DMS79 treated with DMSO at 0.1 percent for 48 hours (cell line): ENCODE results near the gene PDZD7.
"Not testable (repeated sequence)": the region's sequence is repeated elsewhere in the genome, so short reads cannot be mapped to it uniquely, and the experiment has no call there.

ENCODE experiments used
- DNase-seq: peaks from one replicate; lab custom pipeline; 2025; lab: John Stamatoyannopoulos, UW

PDZD7 gene

DNA sequence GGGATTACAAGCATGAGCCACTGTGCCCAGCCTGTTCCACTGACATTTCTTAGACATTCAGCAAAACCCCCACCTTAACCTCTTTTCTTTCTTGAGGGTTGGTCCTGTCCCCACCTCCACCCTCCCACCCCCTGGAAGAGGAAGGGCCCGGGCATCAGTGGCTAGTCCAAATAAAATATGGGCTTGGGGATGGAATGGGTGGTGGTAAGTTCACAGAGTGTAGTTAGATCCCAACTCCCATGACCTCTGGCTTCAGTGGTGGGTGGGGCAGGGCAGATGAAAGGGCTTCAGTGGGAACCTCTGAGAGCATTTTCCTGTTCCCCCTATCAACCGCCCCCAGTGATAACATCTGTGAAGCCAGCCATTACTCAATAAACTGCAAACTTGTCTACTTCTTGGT lies 9.9 kb upstream of the PDZD7 start:
- no peak for DNase-seq

- DNase-seq, result no peak
Measured at GRCh38 chr10:101040061-101040460, 9.1 kb upstream of the PDZD7 start.

- DNase-seq, result no peak
Measured at GRCh38 chr10:101038484-101038883, 7.6 kb upstream of the PDZD7 start.

DNA sequence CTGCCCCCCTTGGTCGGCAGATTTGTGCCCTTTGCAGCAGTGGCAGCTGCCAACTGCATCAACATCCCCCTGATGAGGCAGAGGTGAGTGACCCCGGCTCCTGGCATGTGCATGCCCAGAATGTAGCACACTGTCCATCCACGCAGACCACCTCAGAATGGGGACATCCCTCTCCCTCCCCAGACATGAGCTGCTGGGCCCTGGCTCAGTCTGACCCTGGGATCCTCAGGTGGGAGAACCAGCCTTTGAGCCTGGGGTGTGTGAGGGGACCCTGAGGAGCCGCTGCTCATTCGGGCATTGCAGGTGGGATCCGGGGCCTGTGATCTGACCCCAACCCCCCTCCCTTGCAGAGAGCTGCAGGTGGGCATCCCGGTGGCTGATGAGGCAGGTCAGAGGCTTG lies 5.8 kb upstream of the PDZD7 start:
- no peak for DNase-seq

- no peak for DNase-seq
Measured at GRCh38 chr10:101035916-101036702, 5.2 kb upstream of the PDZD7 start.

GRCh38 chr10:101035314-101035713 lies 4.4 kb upstream of the PDZD7 start:
- DNase-seq, result no peak

DNA sequence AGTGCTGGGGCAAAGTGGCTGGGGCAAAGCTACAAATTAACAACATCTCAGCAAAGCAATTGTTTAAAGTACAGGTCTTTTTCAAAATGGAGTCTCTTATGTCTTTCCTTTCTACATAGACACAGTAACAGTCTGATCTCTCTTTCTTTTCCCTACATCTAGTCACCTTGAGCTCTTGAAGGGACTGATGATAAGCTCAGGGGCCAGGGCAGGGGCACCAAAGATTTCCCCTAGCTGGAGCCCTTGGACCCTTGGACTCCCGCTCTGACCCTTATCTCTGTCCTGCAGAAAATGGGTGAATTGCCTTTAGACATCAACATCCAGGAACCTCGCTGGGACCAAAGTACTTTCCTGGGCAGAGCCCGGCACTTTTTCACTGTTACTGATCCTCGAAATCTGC lies 3.5 kb upstream of the PDZD7 start:
- DNase-seq, result not testable (repeated sequence)

GRCh38 chr10:101033276-101033675 lies 2.3 kb upstream of the PDZD7 start:
- no peak for DNase-seq

GRCh38 chr10:101032637-101033224 lies 1.8 kb upstream of the PDZD7 start:
- peak; percentile 17 for DNase-seq

- peak; percentile 28 for DNase-seq
Measured at GRCh38 chr10:101031796-101032636, 1.1 kb upstream of the PDZD7 start.

- DNase-seq, result no peak
Measured at GRCh38 chr10:101030496-101031127, 317 bp downstream of the PDZD7 start.

GRCh38 chr10:101029520-101030295 lies 1.2 kb downstream of the PDZD7 start:
- DNase-seq, result no peak

- DNase-seq, result no peak
Measured at GRCh38 chr10:101028446-101029337, 2.2 kb downstream of the PDZD7 start.

GRCh38 chr10:101027106-101027720 lies 3.7 kb downstream of the PDZD7 start:
- no peak for DNase-seq

- no peak for DNase-seq
Measured at GRCh38 chr10:101022967-101023705, 7.8 kb downstream of the PDZD7 start.

DNA sequence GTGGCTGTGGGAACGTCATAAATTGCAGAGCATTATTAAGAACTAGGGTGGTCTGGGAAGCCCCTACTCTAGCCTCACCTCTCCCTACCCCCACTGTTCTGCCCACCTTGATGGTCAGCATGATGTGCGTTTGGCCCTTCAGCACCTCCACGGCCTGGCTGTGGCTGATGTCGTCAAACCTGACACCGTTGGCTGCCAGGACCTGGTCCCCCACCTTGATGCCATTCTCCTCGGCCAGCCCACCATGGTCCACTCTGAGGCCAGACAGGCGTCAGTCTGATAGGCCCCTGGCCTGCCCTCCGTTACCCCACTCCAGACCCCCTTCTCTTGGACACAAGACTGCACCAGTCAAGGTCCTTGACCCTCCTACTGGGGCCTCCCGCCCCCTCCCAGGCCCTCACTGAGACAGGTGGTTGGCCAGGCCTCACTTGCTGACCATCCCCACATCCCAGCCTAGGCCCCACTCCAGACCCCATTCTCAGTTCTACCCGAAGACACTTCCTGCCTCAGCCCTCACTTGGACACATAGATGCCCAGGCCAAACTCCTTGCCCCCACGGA lies 9.2 kb downstream of the PDZD7 start:
- no peak for DNase-seq

- no peak for DNase-seq
Measured at GRCh38 chr10:101021239-101021638, 9.7 kb downstream of the PDZD7 start.

GRCh38 chr10:101020427-101021075 lies 10.4 kb downstream of the PDZD7 start:
- DNase-seq, result no peak

DNA sequence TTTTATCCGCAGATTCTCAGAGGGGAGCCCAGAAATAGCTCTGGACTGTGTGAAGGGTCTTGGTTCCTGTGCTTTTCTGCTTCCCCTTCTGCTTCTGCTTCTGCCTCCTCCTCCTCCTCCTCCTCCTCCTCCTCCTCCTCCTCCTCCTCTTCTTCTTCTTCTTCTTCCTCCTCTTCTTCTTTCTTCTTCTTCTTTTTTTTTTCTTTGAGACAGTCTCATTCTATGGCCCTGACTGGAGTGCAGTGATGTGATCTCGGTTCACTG lies 11.6 kb downstream of the PDZD7 start:
- DNase-seq, result no peak
